HG02588 (cell line): ENCODE measurements around the gene CBY3.
"Not testable (repeated sequence)": the region's sequence is repeated elsewhere in the genome, so short reads cannot be mapped to it uniquely, and the experiment has no call there.

Source experiments
- ATAC-seq: cut with Tn5 transposase; IDR thresholded peaks from one replicate; pipeline ENCODE4 v1.9.1; 2021; ENCODE audit warnings: mild to moderate bottlenecking, moderate library complexity; ENCODE audit not compliant: unreplicated experiment

Gene CBY3

DNA sequence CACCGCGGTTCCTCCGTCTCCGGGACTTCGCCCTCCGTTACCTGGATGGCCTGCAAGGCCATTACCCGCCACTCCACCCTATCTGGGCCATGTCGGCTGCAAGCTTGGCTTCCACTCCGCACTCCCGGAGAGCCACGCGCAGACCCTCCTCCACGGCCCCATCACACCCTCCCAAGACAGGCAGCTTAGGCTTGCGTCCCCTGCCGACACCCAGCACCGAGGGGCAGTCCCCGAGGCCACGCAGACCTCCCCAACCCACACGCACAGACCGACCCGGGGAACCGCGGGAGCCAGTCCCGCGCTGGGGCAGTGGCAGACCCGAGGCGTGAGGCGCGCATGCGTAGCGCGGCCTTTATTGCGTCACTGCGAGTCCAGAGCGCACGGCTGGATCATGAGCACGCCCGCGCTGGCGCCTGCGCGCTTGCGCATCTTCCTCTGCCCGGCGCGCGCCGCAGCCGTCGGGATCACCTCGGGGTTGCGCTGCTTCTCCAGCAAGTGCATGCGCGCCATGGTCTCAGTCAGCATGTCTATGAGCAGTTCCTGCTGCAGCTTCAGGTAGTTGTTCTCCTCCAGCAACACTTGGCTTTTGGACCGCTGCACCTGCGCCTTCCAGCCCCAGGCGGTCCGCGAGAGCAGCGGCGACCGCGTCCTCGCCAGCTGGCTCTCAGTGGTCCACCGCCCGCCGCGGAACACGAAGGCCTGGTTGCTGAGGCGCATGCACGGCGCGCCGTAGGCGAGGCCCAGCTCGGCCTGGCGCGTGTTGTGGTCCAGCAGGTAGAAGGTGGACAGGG lies 2.4 kb downstream of the CBY3 start:
- ATAC-seq: peak; percentile 86

DNA sequence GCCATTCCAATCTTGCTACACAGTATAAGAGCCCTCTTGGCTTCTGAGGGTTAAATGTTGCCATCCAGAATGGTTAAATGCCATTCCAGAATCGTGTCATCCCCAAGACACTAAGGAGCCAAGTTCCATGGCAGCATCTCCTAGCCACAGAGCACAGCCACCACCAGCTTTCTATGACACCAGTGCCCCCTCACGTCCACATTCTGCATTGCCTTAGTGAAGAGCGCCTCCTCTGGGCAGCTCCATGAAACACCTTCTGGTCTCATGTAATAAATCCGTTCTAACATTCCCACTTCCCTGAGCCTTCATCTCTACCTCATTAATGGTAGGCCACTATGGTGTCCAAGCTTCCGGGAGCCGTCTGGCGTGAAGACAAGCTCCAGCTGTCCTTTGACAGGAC lies 12.4 kb downstream of the CBY3 start:
- no peak for ATAC-seq

DNA sequence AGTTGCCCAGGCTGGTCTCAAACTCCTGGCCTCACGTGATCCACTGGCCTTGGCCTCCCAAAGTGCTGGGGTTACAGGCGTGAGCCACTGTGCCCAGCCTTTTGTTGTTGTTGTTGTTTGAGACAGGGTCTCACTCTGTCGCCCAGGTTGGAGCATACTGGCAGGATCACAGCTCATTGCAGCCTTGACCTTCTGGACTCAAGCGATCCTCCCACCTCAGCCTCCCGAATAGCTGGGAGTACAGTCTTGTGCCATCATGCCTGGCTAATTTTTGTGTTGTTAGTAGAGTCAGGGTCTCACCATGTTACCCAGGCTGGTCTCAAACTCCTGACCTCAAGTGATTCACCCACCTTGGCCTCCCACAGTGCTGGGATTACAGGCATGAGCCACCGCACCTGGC lies 19.2 kb downstream of the CBY3 start:
- not testable (repeated sequence) for ATAC-seq

DNA sequence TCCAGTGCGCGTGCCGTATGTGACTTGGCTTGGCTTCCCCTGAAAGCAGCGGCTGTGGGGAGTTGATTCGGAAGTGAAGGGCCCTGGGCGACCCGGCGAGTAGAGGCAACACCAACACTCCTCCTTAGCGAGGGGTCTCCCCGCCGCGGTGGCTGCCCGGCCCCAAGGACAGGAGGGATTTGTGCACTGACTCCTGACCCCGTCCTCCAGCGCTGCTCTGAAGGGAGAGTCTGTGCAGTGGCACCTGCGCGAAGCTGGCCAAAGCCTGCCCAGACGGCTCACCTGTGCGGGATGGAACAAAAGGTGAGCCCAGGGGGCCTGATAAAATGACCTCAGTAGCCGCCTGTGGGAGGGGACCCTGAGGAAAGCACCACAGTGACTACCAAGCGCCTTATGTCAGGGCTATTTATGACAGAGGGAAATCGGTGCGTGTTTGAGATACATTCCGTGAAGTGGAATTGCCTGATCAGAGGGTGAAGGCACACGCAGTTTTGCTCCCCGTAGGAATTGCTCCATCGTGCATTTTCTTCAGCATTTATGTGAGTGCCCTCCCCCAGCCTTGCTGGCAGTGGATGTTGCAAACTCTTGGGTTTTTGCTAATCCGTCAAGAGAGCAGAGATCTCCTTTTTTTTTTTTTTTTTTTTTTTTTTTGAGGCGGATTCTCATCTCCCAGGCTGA lies 22.5 kb downstream of the CBY3 start:
- peak; percentile 63 for ATAC-seq

DNA sequence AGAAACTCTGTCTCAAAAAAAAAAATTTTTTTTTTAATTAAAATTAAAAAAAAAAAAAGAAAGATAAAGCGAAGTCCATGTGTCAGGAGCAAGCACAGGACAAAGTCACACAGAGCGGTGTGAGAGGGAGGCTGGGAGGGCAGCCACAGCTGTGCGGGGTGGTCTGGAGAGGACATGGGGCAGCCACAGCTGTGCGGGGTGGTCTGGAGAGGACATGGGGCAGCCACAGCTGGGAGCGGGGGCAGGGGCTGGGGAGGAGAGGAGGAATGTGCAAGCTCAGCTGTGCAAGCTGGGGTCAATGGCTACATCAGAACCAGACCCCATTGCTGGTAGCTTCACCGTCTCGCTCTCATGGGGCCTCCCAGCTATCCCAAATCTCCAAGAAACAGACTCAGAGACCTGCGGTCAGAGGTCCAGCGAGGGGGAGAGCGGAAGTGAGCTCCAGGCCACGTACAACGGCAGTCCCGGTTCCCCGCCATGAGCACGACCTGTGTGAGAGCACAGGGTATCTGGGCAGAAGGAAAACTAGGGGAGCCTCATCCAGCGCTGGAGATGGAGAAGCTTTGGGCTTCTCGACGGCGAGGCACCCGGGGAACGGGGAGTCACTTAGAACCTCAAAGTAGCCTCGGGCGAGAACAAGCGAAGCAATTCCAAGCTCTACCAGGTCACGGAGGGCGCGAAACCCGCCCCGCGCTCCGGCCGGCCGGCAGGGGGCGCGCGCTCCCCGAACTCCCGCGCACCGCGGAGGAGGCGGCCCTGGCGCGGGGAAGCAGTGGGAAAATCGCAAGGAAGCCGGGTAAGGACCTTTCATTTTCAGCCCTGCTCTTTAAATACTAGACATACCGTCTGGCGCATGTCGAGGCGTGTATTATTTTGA lies 23.3 kb downstream of the CBY3 start:
- peak; percentile 91 for ATAC-seq

DNA sequence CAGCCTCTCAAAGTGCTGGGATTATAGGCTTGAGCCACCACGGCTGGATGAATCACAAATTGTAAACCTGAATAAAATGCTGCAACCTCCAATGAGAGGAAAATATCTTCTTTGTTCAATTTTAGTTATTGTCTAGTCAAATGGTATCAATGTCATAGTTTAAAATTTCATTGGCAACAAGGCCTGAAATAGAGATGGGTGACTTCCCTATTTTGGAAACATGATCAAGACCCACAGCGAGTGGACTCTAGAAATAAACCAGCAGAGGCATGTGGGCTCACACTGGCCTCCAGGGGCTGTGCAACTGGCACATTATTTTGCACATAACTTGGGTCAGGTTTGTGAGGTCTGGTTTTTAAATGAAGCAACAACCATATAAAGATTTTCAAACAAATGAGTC lies 27.7 kb downstream of the CBY3 start:
- ATAC-seq: not testable (repeated sequence)

DNA sequence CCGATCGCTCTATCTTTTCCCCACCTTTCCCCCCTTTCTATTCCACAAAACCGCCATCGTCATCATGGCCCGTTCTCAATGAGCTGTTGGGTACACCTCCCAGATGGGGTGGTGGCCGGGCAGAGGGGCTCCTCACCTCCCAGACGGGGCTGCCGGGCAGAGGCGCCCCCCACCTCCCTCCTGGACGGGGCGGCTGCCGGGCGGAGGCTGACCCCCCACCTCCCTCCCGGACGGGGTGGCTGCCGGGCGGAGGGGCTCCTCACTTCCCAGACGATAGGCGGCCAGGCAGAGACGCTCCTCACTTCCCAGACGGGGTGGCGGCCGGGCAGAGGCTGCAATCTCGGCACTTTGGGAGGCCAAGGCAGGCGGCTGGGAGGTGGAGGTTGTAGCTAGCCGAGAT lies 30.6 kb downstream of the CBY3 start:
- ATAC-seq: not testable (repeated sequence)

DNA sequence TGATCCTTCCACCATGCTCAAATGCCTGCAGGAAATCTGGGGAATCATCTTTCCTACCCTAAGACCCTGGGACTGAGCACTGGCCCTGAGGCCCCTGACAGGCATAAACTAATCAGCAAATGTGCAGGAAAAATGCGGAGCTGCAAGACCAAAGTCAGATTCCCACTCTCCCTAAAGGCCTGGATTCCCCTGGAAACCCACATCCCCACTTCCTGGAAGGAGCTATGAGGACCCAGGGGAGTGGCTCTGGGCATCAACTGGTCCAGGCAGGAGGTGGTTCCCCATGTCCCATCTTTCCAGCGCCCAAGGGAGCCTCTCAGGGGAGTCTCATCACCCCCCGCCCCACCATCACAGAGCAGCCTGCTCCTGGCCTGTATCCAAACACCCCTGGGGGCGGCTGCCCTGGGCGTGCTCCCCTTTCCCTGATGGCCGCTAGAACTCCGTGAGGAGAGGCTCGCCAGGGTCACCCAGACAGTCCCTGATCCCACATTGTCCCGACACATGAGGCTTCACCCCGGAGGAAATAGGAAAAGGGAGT lies 31.6 kb downstream of the CBY3 start:
- ATAC-seq: not testable (repeated sequence)

DNA sequence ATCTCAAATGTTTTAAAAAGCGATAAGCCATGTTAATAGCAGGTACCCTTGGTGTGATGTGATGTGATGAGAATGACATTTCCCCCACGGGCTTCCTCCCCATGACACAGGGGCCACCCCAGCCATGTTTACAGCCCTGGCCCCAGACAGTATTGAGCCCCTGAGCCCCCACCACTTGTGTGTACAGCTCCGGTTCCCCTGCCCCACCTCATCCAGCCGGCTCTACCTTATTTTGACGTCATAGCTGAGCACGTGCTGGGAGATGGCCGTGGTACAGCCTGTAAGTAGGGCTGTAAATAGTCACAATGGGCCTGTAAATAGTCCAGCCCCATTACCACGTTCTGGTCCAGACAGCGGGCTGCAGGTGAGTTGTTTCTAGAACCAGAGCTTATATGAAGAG lies 32.4 kb downstream of the CBY3 start:
- no peak for ATAC-seq

DNA sequence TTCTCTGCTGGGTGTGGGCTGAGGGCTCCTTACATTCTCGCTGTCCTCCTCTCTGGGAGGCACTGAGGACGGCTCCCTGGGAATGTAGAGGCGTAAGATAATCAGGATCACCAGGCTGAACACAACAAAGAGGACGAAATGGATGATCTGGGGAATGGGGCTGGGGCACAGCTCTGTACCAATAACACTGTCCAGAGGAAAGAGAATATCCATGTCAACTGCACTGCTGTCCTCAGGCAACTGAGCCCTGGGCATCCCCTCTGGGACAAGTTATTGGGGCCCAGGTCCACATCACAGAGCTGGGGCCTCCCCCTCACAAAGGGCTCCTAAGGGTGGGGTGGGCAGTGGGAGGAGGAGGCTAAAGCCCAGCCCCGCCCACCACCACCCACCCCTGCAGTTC lies 36.1 kb downstream of the CBY3 start:
- ATAC-seq: not testable (repeated sequence)

DNA sequence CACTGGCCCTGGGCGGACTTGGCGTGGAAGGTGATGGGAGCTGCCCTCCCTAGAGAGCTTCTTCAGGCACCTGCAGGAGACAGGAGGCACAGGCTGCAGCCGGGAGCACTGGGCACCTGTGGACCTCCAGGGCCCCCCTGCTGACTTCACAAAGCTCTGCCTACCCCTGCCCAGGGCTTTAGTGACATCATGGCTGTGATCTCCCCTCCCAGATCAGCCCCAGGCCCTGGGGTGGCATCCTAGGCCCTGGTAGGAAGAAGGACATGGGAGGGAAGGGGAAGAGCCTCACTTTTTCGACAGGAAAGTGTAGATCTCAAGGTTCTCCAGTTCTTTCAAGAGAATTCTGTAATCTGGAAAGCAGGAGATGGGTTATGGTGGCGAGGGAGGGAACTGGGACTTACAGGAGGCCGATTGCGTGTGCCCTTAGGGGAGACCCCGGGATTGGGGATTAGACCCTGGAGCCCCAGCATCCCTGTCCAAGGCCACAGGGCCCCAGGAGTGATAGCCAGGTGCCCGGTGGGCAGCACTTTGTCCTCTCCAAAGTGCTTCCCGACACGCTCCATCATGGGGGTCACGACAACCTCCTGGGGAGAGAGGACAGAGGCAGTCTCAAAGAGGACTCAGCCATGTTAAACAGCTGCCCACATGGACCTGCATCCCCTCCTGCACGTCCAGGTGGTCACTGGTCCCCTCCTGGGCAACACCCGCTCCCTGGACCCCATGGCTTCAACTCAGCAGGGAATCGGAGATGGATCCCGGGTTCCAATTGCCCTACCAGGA lies 37.5 kb downstream of the CBY3 start:
- ATAC-seq: not testable (repeated sequence)

DNA sequence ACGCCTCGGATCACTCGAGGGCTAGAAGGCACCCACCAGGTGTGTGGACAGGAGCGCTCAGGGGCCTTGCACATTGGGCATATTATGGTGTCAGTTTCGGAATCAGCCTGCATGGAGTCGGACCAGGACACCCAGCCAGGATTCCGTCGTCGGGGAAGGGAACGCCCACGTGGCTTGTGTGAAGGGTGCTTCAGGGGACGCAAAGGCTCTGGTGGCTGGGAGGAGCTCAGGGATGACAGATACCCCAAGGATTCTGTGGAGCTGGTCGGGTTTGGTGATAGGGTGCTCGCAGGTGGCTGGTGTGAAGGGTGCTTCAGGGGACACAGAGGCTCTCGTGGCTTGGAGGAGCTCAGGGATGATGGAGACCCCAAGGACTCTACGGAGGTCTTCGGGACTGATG lies 38.2 kb downstream of the CBY3 start:
- not testable (repeated sequence) for ATAC-seq

DNA sequence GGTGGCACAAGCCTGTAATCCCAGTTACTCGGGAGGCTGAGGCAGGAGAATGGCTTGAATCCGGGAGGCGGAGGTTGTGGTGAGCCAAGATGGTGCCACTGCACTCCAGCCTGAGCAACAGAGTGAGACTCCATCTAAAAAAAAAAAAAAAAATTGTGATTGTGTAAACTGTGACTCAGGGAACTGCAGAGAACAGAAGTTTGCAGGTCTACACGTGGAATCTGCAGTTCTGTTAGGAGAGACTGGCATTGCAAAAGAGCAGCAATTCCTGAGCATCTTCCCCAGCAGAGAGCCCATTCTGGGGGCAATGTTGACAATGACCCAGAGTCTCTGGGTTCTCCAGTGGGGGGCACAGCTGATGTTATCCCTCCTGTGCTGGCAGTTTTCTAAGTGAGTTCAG lies 39.1 kb downstream of the CBY3 start:
- not testable (repeated sequence) for ATAC-seq

DNA sequence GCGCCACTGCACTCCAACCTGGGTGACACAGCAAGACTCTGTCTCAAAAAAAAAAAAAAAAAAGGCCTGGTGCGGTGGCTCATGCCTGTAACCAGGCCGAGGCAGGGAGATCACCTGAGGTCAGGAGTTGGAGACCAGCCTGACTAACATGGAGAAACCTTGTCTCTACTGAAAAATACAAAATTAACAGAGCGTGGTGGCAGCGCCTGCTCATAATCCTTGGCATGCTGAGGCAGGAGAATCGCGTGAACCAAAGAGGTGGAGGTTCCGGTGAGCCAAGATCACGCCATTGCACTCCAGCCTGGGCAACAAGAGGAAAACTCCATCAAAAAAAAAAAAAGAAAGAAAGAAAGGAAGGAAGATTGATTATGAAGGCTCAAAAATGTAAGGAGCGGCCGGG lies 41.5 kb downstream of the CBY3 start:
- ATAC-seq: not testable (repeated sequence)

DNA sequence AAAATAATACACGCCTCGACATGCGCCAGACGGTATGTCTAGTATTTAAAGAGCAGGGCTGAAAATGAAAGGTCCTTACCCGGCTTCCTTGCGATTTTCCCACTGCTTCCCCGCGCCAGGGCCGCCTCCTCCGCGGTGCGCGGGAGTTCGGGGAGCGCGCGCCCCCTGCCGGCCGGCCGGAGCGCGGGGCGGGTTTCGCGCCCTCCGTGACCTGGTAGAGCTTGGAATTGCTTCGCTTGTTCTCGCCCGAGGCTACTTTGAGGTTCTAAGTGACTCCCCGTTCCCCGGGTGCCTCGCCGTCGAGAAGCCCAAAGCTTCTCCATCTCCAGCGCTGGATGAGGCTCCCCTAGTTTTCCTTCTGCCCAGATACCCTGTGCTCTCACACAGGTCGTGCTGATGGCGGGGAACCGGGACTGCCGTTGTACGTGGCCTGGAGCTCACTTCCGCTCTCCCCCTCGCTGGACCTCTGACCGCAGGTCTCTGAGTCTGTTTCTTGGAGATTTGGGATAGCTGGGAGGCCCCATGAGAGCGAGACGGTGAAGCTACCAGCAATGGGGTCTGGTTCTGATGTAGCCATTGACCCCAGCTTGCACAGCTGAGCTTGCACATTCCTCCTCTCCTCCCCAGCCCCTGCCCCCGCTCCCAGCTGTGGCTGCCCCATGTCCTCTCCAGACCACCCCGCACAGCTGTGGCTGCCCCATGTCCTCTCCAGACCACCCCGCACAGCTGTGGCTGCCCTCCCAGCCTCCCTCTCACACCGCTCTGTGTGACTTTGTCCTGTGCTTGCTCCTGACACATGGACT lies 46.3 kb downstream of the CBY3 start:
- peak; percentile 89 for ATAC-seq

DNA sequence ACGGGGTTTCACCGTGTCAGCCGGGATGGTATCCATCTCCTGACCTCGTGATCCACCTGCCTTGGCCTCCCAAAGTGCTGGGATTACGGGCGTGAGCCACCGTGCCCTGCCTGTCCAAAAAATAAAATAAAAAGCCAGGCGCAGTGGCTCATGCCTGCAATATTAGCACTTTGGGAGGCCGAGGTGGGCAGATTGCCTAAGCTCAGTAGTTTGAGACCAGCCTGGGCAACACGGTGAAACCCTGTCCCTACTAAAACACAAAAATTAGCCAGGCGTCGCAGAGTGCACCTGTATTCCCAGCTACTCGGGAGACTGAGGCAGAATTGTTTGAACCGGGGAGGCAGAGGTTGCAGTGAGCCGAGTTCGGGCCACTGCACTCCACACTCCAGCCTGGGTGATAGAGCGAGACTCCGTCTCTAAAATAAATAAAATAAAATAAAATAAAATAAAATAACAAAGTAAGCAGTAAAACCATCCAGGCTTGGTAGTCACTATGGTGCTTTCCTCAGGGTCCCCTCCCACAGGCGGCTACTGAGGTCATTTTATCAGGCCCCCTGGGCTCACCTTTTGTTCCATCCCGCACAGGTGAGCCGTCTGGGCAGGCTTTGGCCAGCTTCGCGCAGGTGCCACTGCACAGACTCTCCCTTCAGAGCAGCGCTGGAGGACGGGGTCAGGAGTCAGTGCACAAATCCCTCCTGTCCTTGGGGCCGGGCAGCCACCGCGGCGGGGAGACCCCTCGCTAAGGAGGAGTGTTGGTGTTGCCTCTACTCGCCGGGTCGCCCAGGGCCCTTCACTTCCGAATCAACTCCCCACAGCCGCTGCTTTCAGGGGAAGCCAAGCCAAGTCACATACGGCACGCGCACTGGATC lies 47.1 kb downstream of the CBY3 start:
- peak; percentile 42 for ATAC-seq
